HepG2 (cell line): ENCODE data around the gene ATP6V1C2. TPM values are rescaled to one million over a fixed set of nuclear protein-coding genes. Genes with fewer than 3 reads are reported as not detected.

Experiments
- ATAC-seq: fragments of 200-7000 bp; cut with Tn5 transposase; 3 replicates; pipeline ENCODE4 v1.9.1; 2020; ENCODE audit warnings: mild to moderate bottlenecking, moderate library complexity
- BruUV-seq: library from RNA; stranded (reverse); fragments of 400-500 nt; replicated peaks from 2 replicates; lab custom pipeline; 2021; lab: Mats Ljungman, UMichigan
- CTCF ChIA-PET: fragments of 300-600 bp; formaldehyde crosslinking; extraction: SDS; loops from one replicate; lab custom pipeline; 2021; ENCODE audit warnings: low total read pairs, inconsistent platforms, low intra/inter-chr PET ratio; lab: Yijun Ruan, JAX
- POLR2A ChIA-PET: fragments of 350-600 bp; sonication (Branson Sonifier 250); formaldehyde crosslinking; loops from one replicate; lab custom pipeline; 2020; ENCODE audit warnings: antibody characterized with exemption, inconsistent platforms; lab: Yijun Ruan, JAX
- DNase-seq: peaks from one replicate; pipeline ENCODE4 v3.0.0-alpha.2; 2015; ENCODE audit warnings: low spot score
- FAIRE-seq: peaks from 3 replicates; lab custom pipeline; 2011; peaks lifted over from hg19 to GRCh38; lab: Jason Lieb, UNC
- H2AFZ ChIP-seq: one replicate; pipeline ENCODE4 v1.6.1; 2011; ENCODE audit warnings: low read length, inconsistent platforms
- H3K27ac ChIP-seq: fragments of 300-600 bp; 3 replicates; pipeline ENCODE4 v1.8.0; 2011; ENCODE audit warnings: mixed run types, mild to moderate bottlenecking, mixed read lengths, low read length, inconsistent platforms; ENCODE audit not compliant: insufficient read depth; ENCODE audit errors: extremely low read length
- H3K27me3 ChIP-seq, 2 experiments: fragments of 200-600 bp in 1 of 2; 2 replicates in 1 of 2; 3 replicates in 1 of 2; pipeline versions ENCODE4 v1.6.0 to v1.8.0; 2011; ENCODE audit warnings: low read length in 2 of 2, mild to moderate bottlenecking in 2 of 2, moderate library complexity in 2 of 2, inconsistent platforms in 1 of 2; ENCODE audit not compliant: insufficient read depth in 2 of 2, control insufficient read depth in 1 of 2
- H3K36me3 ChIP-seq, 2 experiments: fragments of 200-600 bp in 1 of 2; replicated peaks in 1 of 2; 2 replicates in 1 of 2; 3 replicates in 1 of 2; pipeline versions ENCODE4 v1.5.1 to v1.8.0; 2011; ENCODE audit warnings: low read length in 2 of 2, inconsistent platforms in 1 of 2; ENCODE audit not compliant: insufficient read depth in 2 of 2, control insufficient read depth in 1 of 2
- H3K4me1 ChIP-seq: 2 replicates; pipeline ENCODE4 v1.5.1; 2012; ENCODE audit warnings: low read length, inconsistent platforms; ENCODE audit not compliant: insufficient read depth
- H3K4me2 ChIP-seq: 2 replicates; pipeline ENCODE4 v1.6.0; 2011; ENCODE audit warnings: low read depth, low read length, inconsistent platforms
- H3K4me3 ChIP-seq, 3 experiments: fragments of 200-600 bp in 1 of 3; sonication (generic), shearing (Covaris generic) in 1 of 3; replicated peaks in 1 of 3; 2 replicates each; pipeline ENCODE4 v1.5.1; 2011 to 2016; ENCODE audit warnings: low read length in 3 of 3, inconsistent platforms in 2 of 3, low read depth in 2 of 3, mild to moderate bottlenecking in 2 of 3, control low read depth in 1 of 3, mixed read lengths in 1 of 3; ENCODE audit not compliant: insufficient read depth in 1 of 3
- H3K79me2 ChIP-seq: one replicate; pipeline ENCODE4 v1.6.1; 2011; ENCODE audit warnings: low read length, inconsistent platforms; ENCODE audit not compliant: insufficient read depth
- H3K9ac ChIP-seq: 2 replicates; pipeline ENCODE4 v1.6.0; 2011; ENCODE audit warnings: mild to moderate bottlenecking, low read depth, low read length, inconsistent platforms; ENCODE audit not compliant: insufficient read depth
- H3K9me3 ChIP-seq: 2 replicates; pipeline ENCODE4 v1.5.1; 2012; ENCODE audit warnings: mild to moderate bottlenecking, low read length
- H4K20me1 ChIP-seq: 2 replicates; pipeline ENCODE4 v1.6.0; 2011; ENCODE audit warnings: inconsistent platforms, mild to moderate bottlenecking, low read length, moderate library complexity; ENCODE audit not compliant: insufficient read depth
- KAT7 ChIP-seq: IDR thresholded peaks from 2 replicates; pipeline ENCODE4 v1.6.1; 2018; ENCODE audit warnings: borderline replicate concordance, missing compliant biosample characterization
- MBD4 ChIP-seq: IDR thresholded peaks from 2 replicates; pipeline ENCODE4 v1.6.1; 2012; ENCODE audit warnings: low read length, inconsistent platforms, borderline replicate concordance
- MLXIP ChIP-seq: sonication (generic); formaldehyde crosslinking; IDR thresholded peaks from 2 replicates; pipeline ENCODE4 v1.9.0; 2021; ENCODE audit warnings: missing genetic modification reagents, borderline replicate concordance
- SMAD1 ChIP-seq: sonication (generic); formaldehyde crosslinking; IDR thresholded peaks from 2 replicates; pipeline ENCODE4 v1.4.0; 2020; ENCODE audit warnings: missing genetic modification reagents, low read depth, mild to moderate bottlenecking, borderline replicate concordance
- ZNF230 ChIP-seq: sonication (generic); formaldehyde crosslinking; IDR thresholded peaks from 2 replicates; pipeline ENCODE4 v1.4.0; 2020; ENCODE audit warnings: mild to moderate bottlenecking, missing genetic modification reagents
- ZNF431 ChIP-seq: sonication (generic); formaldehyde crosslinking; IDR thresholded peaks from 2 replicates; pipeline ENCODE4 v1.9.0; 2022; ENCODE audit warnings: missing genetic modification reagents, low read depth, mild to moderate bottlenecking, borderline replicate concordance
- WGBS: methylation state at CpG from one replicate; pipeline ENCODE4 v1.1.6; 2017; ENCODE audit warnings: low lambda C conversion rate; 5-methylcytosine and 5-hydroxymethylcytosine counted together
- in situ Hi-C: cut with HindIII; loops from 2 replicates; pipeline ENCODE4 v1.10.0; 2017; ENCODE audit warnings: low pct_unique_long_range_greater_than_20kb; ENCODE audit not compliant: extremely low pct_ligation_motif_present
- intact Hi-C: fragments of 100-400 bp; cut with micrococcal nuclease; formaldehyde crosslinking; loops from one replicate; pipeline ENCODE4 v1.10.0; 2022; ENCODE audit not compliant: unreplicated experiment
- polyA plus RNA-seq, 8 experiments: library from polyadenylated mRNA; depleted of rRNA in 3 of 8; stranded (reverse) in 7 of 8; unstranded in 1 of 8; fragments of >200 nt; fragmentation: Illumina TruSeq in 4 of 8; extraction: Trizol in 4 of 8; gene quantifications; 2 replicates each; pipeline versions ENCODE4 v1.2.1 to v1.2.3, GENCODE V29; 2011 to 2016; ENCODE audit warnings: low read depth in 4 of 8, missing spikeins in 1 of 8, mixed read lengths in 1 of 8; ENCODE audit not compliant: insufficient read depth in 1 of 8
- total RNA-seq, 5 experiments: library from RNA; depleted of rRNA; stranded (reverse); fragments of >200 nt; fragmentation: Illumina TruSeq; extraction: Trizol; gene quantifications; 2 replicates each; pipeline ENCODE4 v1.2.3, GENCODE V29; 2016; ENCODE audit warnings: low read depth in 1 of 5

The ATP6V1C2 gene
- total and polyA plus RNA-seq, 2 of the 13 experiments (the other 11 are each of a cell fraction or from before 2014, with no cell fraction given): 0.04 to 0.29 TPM

- no peak for ATAC-seq
- Histone ChIP-seq H3K4me2 (no peak overlapping the region), H3K9ac (no peak overlapping the region), H3K4me1 (peaks cover 22% of the 10 kb centered on the region), H2AFZ (no peak overlapping the region), H3K27ac (no peak overlapping the region), H3K36me3 (no peaks in the 10 kb centered on the region), H4K20me1 (no peaks in the 10 kb centered on the region), H3K27me3 (peaks cover 0 to 13% of the 10 kb centered on the region in 2 experiments; a peak in 3 of 5 replicates), H3K4me3 (no peak overlapping the region), H3K9me3 (no peaks in the 10 kb centered on the region), H3K79me2 (no peaks in the 10 kb centered on the region)
- no TSS peak for BruUV-seq
- no peak for FAIRE-seq
- CTCF ChIA-PET: no interaction called here
- 51% methylated on average over 7 of the region's 7 CpGs for WGBS
- intact Hi-C loops: no loop called here
- no peak for TF ChIP-seq MBD4
- TF ChIP-seq MLXIP (CRISPR knock-in tag): no peak
- TF ChIP-seq SMAD1 (CRISPR knock-in tag): no peak
- no peak for TF ChIP-seq ZNF230 (CRISPR knock-in tag)
- TF ChIP-seq KAT7: no peak
- no peak for TF ChIP-seq ZNF431 (CRISPR knock-in tag)
- POLR2A ChIA-PET: no interaction called here
- in situ Hi-C loops: no loop called here
- no peak for DNase-seq
Measured at GRCh38 chr2:10753156-10753555, 31.7 kb downstream of the ATP6V1C2 start.
